ENCODE data around the gene CSTPP1. TPM values are rescaled to one million over a fixed set of nuclear protein-coding genes. Genes with fewer than 3 reads are reported as not detected.

Gene CSTPP1
- total RNA-seq, 3 donors from 2014 or later (not counting 1 experiment from before 2014, with no cell fraction given): 16.2 to 17.8 (median 16.9) TPM

- Histone ChIP-seq H3K36me3 (ENCODE audit: control insufficient read depth, insufficient read depth, low read length) (no peaks in the 10 kb centered on the region), H3K9me3 (ENCODE audit: control insufficient read depth, insufficient read depth, low read length) (no peaks in the 10 kb centered on the region), H3K27ac (ENCODE audit: low read length) (no peak overlapping the region), H3K27me3 (ENCODE audit: control insufficient read depth, insufficient read depth, low read length) (no peaks in the 10 kb centered on the region), H3K4me1 (ENCODE audit: control insufficient read depth, insufficient read depth, low read length) (no peaks in the 10 kb centered on the region), H3K4me3 (ENCODE audit: low read length) (no peak overlapping the region)
- peak in 1 of 2 donors; percentile 34 for DNase-seq
- no peak for TF ChIP-seq CTCF (IDR thresholded peaks at IDR 0.05)
- WGBS (ENCODE audit: insufficient coverage): 96% methylated on average over 9 of the region's 10 CpGs
- Mint-ChIP-seq H3K4me3 (no peak overlapping the region), H3K4me1 (no peaks in the 10 kb centered on the region), H3K27ac (no peak overlapping the region), H3K9me3 (no peaks in the 10 kb centered on the region), H3K27me3 (ENCODE audit: low read depth in 2 of 2) (no peaks in the 10 kb centered on the region), H3K36me3 (no peaks in the 10 kb centered on the region)
- intact Hi-C loops (cut with micrococcal nuclease): no loop called here
- peak in 2 of 3 donors; percentile 34 to 46 for ATAC-seq
Observed at GRCh38 chr11:46896719-46897406, 39.7 kb upstream of the CSTPP1 start.

- intact Hi-C loops (cut with micrococcal nuclease): no loop called here
- no peaks in the 10 kb centered on the region for H3K36me3 ChIP-seq (ENCODE audit: control insufficient read depth, insufficient read depth, low read length)
- Mint-ChIP-seq H3K4me3 (no peak overlapping the region), H3K27me3 (ENCODE audit: low read depth in 2 of 2) (no peaks in the 10 kb centered on the region), H3K27ac (no peak overlapping the region), H3K9me3 (no peaks in the 10 kb centered on the region), H3K36me3 (no peaks in the 10 kb centered on the region), H3K4me1 (no peaks in the 10 kb centered on the region)
- H3K27ac ChIP-seq (ENCODE audit: low read length): no peak overlapping the region
- H3K9me3 ChIP-seq (ENCODE audit: control insufficient read depth, insufficient read depth, low read length): no peaks in the 10 kb centered on the region
- ATAC-seq (no peak), DNase-seq (no peak)
- WGBS (ENCODE audit: insufficient coverage): 91% methylated on average over 17 of the region's 17 CpGs
- no peaks in the 10 kb centered on the region for H3K4me1 ChIP-seq (ENCODE audit: control insufficient read depth, insufficient read depth, low read length)
- H3K4me3 ChIP-seq (ENCODE audit: low read length): no peak overlapping the region
- TF ChIP-seq CTCF (IDR thresholded peaks at IDR 0.05): no peak
- H3K27me3 ChIP-seq (ENCODE audit: control insufficient read depth, insufficient read depth, low read length): no peaks in the 10 kb centered on the region
Observed at GRCh38 chr11:46898396-46899095, 38.0 kb upstream of the CSTPP1 start.

GRCh38 chr11:46899501-46900025 lies 37.0 kb upstream of the CSTPP1 start:
- Mint-ChIP-seq H3K4me1 (no peaks in the 10 kb centered on the region), H3K36me3 (no peaks in the 10 kb centered on the region), H3K27me3 (ENCODE audit: low read depth in 2 of 2) (peaks cover 0 to 4% of the 10 kb centered on the region in 2 donors), H3K4me3 (no peak overlapping the region), H3K9me3 (no peaks in the 10 kb centered on the region), H3K27ac (no peak overlapping the region)
- Histone ChIP-seq H3K27me3 (ENCODE audit: control insufficient read depth, insufficient read depth, low read length) (no peaks in the 10 kb centered on the region), H3K27ac (ENCODE audit: low read length) (no peak overlapping the region), H3K9me3 (ENCODE audit: control insufficient read depth, insufficient read depth, low read length) (no peaks in the 10 kb centered on the region), H3K4me1 (ENCODE audit: control insufficient read depth, insufficient read depth, low read length) (no peaks in the 10 kb centered on the region), H3K4me3 (ENCODE audit: low read length) (no peak overlapping the region), H3K36me3 (ENCODE audit: control insufficient read depth, insufficient read depth, low read length) (no peaks in the 10 kb centered on the region)
- ATAC-seq (no peak), DNase-seq (no peak)
- WGBS (ENCODE audit: insufficient coverage): 91% methylated on average over 13 of the region's 13 CpGs
- intact Hi-C loops (cut with micrococcal nuclease): no loop called here
- no peak for TF ChIP-seq CTCF (IDR thresholded peaks at IDR 0.05)
